HG03565 (cell line): ENCODE data around the gene HTRA3.
"Not testable (repeated sequence)": the region's sequence is repeated elsewhere in the genome, so short reads cannot be mapped to it uniquely, and the experiment has no call there.

Experiments used
- ATAC-seq: cut with Tn5 transposase; IDR thresholded peaks from one replicate; pipeline ENCODE4 v1.9.1; 2021; ENCODE audit warnings: mild to moderate bottlenecking, moderate library complexity; ENCODE audit not compliant: unreplicated experiment

HTRA3 gene

GRCh38 chr4:8338351-8338961 lies 68.9 kb downstream of the HTRA3 start:
- ATAC-seq = no peak

DNA sequence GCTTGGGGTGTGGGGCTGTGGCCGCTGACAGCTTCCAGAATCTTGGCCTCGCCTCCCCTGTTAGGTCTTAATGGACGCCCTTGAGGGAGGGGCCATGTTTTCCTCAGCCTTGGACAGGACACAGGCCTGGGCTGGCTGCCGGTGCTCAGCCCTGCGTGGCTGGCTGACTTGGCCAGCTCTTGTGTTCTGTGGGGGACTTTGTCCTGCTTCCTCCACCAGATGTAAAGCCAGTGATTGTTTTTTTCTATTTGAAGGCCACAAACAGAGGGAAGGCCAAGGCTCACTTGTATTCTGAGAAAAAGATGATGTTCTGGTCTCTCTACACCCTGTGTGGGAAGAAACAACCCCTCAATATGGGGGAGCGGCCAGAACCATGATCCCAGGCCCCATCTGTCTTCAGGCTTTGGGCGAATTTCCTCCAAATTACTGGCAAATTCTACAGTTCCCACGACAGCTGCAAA lies 71.3 kb downstream of the HTRA3 start:
- ATAC-seq = no peak

- not testable (repeated sequence) for ATAC-seq
These were observed 71.7 kb downstream of the HTRA3 start for GRCh38 chr4:8341281-8341680.

DNA sequence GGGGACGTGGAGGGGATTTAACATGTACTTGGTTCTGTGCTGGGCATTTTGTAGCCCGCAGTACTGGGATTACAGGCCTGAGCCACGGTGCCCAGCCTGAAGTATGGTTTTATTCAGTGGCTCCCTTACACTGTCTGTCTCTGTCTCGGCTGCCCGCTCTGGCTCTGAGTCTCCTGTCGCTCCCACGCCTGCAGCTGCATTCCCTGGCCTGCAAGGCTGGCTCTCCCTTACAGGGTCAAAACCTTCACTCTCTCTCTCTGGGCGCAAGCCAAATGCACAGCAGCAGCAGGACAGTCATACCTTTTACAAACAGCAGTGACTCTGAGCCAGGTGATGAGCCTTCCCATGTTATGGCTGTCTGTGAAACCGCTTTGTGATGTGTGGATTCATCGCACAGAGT lies 72.1 kb downstream of the HTRA3 start:
- no peak for ATAC-seq

- no peak for ATAC-seq
These were observed 73.2 kb downstream of the HTRA3 start for GRCh38 chr4:8342651-8343261.

DNA sequence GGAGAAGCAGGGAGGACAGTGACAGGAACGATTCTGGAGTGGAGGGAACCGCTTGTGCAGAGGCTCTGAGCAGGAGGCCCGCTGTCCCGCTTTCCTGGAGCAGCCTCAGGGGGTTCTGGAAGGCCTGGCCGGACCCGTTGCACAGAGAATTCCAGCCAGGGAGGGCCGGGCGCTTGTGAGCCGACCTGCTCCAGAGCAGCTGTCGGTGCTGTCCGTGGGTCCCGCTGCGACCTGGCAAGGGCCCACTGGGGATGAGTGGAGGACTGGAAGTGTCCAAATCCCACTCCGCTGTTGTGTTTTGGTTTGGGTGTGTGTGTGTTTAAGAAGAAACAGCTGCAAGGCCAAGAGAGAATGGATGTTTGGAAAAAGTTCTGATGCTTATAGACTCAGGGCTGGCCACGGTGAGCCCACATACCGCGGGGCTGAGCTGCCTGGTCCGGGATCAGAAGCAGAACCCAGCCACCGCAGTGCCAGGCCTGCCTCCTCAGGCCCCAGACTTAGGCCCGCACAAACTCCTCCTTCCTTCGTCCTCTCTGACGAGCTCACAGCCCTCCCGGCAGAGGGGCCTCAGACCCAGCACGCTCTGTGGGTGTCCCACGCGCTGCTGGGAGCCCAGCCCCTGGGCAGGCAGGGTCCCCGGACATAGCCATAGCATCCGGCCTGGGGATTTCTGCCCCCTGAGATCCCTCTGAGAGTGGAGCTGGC lies 73.9 kb downstream of the HTRA3 start:
- no peak for ATAC-seq

DNA sequence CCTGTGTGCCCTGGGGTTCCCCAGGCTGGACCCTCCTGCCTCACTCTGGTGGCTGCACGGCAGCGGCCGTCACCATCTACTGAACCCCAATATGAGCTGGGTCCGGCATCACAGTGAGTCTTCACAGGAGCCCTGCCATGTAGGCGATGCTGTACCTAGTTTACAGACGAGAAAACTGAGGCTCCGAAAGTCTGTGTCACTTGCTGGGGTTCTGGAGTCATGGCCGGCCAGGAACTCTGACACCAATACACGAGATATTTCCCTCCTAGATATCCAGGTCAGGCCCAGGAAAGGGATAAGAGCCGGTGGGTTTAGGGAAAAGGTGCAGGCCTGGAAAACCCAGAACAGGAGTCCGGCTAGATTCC lies 74.4 kb downstream of the HTRA3 start:
- no peak for ATAC-seq

GRCh38 chr4:8344377-8344776 lies 74.8 kb downstream of the HTRA3 start:
- ATAC-seq = no peak

- no peak for ATAC-seq
These were observed 75.7 kb downstream of the HTRA3 start for GRCh38 chr4:8345053-8345945.

- no peak for ATAC-seq
These were observed 76.6 kb downstream of the HTRA3 start for GRCh38 chr4:8345946-8346814.

GRCh38 chr4:8346838-8347605 lies 77.5 kb downstream of the HTRA3 start:
- no peak for ATAC-seq

- no peak for ATAC-seq
These were observed 78.1 kb downstream of the HTRA3 start for GRCh38 chr4:8347660-8348059.

GRCh38 chr4:8348071-8348470 lies 78.5 kb downstream of the HTRA3 start:
- ATAC-seq = no peak

DNA sequence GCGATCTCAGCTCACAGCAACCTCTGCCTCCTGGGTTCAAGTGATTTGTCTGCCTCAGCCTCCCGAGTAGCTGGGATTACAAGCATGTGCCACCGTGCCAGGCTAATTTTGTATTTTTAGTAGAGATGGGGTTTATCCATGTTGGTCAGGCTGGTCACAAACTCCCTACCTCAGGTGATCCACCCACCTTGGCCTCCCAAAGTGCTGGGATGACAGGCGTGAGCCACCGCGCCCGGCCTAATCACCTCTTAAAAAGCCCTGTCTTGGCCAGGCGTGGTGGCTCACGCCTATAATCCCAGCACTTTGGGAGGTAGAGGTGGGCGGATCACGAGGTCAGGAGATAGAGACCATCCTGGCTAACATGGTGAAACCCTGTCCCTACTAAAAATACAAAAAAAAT lies 79.7 kb downstream of the HTRA3 start:
- not testable (repeated sequence) for ATAC-seq

DNA sequence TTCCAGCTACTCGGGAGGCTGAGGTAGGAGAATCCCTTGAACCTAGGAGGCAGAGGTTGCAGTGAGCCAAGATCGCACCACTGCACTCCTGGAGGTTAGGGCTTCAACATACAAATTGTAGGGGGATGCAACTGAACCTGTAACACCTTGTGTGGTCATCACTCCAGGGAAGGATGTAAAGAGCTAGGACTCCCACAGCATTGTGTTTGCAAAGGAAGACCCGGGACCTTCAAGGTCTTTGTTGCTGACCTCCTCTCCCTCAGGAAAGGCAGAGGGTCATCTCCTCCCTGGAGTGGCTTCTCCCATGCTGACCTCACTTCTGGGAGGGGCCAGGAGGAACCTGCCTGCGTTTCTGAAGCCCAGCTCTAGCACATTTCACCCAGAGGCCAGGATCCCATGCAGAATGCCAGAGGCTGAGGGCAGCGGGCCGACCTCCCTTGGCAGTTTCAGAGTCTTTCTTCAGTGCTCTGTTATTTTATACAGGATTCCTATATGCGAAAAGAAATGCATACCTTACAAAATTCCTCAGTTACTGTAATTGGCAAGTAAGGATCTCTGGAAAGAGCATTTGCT lies 80.2 kb downstream of the HTRA3 start:
- ATAC-seq = no peak

GRCh38 chr4:8350352-8350751 lies 80.8 kb downstream of the HTRA3 start:
- no peak for ATAC-seq

- ATAC-seq = no peak
These were observed 81.4 kb downstream of the HTRA3 start for GRCh38 chr4:8350841-8351461.

- no peak for ATAC-seq
These were observed 82.4 kb downstream of the HTRA3 start for GRCh38 chr4:8351931-8352367.
